OCI-M1 (cell line): Measurements from ENCODE around the gene ELFN2.
"Not testable (repeated sequence)": the region's sequence is repeated elsewhere in the genome, so short reads cannot be mapped to it uniquely, and the experiment has no call there.

ENCODE experiments used
- DNase-seq: peaks from one replicate; lab custom pipeline; 2025; lab: John Stamatoyannopoulos, UW

Gene ELFN2

DNA sequence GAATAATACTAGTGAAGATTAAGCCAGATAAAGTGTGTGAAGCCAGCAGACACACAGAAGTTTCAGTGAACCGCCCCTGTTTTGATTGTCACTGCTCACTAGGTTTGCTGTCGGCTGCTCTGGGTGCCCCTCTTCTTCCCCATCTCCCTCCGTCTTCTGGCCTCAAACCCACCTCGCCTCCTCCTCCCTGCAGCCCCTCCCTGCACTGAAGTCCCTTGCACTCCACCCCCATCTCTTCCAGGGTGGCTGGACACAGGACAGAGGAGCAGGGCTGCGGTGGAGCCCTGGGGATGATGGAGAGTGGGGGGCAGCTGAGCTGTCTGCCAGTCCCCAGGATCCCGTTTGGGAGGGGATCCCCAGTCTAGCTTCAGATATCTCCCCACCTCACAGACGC is 91.5 kb downstream of the ELFN2 start:
- no peak for DNase-seq

DNA sequence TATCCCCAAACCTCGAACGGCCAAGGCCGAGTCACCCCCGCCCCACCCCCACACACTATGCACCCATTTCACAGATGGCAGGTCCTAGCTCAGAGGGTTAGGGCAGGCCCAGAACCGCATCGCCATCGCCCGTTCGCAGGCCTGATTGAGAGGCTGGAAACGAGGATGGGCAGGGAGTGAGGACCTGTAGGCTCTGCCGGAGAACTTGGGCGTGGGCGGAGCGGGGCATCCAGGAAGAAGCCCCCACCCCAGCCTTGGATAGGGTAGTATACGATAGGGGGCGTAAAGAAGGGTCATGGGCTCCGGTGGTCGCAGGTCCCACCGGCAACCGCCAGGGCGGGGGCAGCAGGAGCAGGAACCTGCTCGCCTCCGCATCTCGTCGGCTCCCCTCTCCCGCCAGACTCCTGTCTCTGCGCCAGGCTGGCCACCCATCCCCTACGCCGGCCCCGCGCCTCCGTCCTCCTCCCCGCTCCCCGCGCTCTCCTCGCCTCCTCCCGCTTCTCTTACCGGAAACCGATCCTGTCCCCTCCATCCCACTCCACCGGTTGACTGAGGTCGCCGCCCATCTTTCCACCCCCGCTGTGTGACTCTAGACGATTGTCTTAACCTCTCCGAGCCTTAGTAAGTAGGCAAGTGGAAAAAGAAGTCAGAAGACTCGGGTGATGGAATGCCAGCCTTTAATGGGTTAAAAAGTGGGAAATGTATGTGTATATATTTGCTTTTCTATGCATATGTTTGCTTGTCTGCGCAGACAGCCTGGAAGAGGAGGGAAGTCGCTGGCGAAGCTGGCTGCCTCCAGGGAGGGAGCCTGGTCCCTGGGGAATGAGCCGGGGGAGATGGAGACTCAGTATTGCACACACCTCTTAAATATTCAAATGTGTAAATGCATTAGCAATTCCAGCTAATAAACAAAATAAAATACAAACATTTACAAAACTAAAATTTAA is 92.1 kb downstream of the ELFN2 start:
- DNase-seq, result no peak

DNA sequence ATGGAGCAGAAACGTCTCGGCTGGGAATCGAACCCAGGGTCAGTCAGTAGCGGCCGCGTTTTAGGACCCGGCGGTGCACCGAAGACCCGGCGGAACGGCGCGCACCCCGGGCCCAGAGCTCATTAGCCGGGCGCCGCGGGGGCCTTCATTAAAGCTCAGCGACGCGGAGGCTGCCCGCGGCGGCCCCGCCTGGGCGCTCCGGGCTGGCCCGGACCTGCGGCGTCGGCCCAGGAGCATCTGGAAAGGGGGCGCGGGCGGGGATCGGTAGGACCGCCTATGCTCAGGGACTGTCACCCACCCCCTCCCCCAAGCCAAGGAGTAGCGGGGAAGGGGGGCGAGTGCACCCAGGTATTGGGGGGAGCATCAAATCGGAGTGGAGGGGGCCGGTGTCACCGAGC is 92.8 kb downstream of the ELFN2 start:
- DNase-seq, result no peak

DNA sequence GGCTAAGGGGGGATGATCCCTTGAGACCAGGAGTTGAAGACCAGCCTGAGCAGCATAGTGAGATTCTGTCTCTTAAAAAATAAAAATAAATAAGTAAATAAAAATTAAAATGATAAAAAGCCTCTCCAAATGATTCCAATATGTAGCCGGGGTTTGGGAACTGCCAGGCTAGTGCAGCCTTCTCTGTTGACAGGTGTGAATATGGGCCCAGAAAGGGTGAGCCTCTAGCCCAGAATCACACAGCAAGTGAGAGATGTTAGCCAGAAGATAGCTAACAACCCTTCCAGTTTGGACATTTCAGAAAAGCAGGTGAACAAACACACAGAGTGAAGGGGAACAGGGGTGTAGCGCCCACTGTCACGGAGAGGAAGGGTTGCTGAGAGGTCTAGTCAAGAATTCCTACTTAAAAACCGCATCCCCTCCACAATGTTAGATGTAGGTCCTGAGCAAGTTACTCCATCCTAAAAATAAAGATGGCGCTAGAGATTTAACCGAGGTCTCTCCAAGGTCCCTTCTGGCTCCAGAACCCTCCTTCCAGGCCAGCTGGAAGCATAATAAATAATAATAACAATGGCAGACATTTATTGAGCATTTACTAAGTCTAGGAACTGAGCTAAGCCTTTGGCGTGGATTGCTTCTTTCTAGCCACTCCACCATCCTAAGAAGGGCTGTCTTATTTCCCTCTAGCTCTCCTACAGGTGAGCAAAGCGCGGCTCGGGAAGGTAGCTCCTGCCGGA is 93.4 kb downstream of the ELFN2 start:
- no peak for DNase-seq

DNA sequence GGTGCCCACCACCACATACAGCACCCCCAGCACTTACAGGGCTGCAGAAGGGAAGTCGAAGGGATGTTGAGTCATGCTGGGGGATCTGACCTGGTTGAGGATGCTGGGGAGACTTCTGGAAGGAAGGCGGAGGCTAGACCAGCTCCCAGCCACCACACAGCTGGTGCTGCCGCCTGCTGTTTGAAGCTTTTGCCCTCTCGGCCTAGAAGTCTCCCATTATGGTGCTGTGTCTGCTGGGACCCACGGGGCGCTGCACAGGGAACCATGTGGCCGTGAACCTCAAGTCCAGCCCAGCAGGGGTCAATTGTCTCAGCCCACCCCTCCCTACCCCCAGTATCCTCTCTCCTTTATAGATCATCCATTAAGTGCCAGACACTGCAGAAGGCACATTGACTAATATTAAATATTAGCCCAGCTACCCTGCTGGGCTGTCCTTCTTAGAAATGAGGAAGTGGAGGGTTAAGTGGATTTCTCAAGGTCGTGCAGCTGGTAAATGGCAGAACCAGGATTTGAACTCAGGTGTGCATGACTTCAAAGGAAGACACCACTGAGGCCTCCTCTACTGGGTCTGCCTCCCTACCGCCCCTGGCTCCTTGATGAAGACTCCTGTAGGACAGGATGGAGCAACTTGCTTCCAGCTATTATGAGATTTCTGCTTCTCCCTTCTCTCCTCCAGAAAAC is 95.3 kb downstream of the ELFN2 start:
- peak; percentile 17 for DNase-seq

DNA sequence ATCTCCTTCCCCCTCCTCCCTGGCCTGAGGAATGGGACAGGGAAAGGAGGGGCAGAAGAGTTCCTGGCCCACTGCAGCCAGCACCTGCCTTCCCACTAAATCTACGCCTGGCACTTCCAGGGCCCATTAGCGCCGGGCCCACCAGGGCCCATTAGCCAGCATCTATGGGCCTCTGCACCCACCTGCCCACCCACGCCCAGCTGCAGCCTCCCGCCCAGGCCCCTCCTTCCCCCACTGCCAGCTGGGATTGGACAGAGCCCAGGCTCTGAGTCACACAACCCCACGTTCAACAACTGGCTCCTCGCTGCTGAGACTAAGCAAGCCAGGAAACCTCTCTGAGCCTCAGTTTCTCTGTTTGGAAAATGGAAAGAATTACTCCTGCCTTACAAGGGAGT is 96.2 kb downstream of the ELFN2 start:
- DNase-seq, result no peak

DNA sequence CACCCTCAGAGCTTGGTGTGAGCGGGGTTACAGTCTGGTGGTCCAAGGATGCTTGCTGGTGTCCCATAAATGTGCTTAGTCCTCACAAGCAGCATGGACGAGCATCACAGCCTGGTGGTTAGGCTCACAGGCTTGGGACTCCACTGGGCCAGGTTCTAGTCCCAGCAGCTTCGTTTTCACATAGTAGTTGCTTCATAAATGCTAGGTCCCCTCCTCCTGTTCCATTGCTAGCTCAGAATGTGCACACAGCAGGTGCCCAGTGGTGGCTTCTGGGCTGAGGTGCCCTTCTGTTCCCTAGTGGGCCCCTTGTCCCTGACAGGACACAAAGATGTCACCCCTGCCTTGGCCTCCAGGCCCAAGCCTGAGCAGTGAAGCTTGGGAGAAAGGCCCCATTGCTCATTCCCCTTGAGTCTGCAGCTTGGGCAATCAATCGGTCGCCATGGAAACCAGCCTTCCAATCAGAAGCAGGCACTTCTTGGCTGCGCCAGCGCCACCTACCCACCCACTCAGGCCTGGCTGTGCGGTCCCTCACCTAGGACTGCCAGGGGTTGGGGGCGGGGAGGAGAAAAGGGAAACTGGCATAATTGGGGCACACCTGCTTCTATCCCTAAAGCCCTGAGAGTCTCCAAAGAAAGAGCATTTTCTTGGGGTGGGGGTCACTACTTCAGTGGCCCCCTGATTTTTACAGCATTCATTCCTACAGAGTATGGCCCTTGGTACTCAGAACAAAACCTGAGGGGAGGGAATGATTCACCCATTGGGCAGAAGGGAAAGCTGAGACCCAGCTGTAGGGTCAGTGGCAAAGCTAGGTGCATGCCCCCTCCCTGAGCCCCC is 96.9 kb downstream of the ELFN2 start:
- peak; percentile 91 for DNase-seq

DNA sequence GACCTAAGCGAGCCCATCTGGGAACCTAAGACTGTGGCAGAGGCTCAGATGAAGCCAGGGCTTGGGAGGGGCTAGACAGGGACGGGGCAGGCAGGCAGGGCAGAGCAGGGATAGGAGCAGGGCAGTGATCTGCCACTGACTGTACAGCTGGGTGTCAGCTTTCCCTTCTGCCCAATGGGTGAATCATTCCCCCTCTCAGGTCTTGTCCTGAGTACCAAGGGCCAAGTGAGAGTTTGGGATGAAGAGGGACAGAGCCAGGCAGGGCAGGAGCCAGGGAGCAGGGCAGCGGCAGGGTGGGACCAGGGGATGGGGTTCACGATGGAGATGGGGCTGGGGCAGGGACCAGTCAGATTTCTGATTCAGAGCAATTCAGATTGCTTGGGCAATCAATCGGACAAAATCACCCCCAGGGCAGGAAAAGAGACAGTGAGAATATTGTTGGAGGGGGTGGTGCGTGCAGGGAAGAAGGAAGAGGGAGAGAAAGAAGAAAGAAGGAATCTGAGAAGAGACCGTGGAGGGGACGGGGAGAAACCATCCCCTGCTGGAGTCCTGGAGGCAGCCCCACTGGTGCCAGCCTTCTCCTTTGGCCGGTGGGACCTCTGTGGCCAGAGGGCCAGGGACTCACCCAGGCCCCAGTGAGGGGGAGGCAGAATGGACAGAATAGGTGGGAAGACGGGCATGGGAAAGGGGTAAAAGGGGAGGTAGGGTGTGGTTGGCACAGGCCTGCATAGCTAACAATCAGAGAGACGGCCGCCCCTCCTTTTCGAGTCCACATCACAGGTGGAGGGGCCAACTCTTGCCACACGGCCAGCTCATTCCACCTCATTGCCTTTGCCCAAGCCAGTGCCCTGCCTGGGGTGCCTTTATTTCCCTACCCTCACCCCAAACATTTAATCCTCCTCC is 97.8 kb downstream of the ELFN2 start:
- DNase-seq, result no peak

DNA sequence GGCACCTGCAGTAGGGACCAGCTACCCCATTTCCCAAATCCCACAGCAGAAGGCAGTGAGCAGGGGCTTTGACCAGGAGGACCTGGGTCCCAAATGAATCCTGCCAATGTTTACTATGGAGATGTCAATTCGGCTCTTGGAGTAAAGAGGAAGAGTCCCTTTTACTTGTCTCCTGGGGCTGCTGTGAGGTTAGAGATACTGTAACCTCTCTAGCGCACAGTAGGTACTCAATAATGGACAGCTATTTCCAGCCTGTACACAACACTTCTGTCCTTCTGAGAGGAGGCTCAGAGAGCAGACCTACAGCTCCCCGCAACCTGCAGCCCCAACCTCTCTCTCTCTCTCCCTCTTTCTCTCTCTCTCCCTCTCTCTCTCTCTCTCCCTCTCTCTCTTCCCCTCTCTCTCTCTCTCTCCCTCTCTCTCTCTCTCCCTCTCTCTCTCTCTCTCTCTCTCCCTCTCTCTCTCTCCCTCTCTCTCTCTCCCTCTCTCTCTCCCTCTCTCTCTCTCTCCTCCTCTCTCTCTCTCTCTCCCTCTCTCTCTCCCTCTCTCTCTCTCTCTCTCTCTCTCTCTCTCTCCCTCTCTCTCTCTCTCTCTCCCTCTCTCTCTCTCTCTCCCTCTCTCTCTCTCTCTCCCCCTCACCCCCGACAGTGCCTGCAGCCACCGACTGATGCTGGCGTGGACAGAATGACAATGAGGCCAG is 98.6 kb downstream of the ELFN2 start:
- not testable (repeated sequence) for DNase-seq

DNA sequence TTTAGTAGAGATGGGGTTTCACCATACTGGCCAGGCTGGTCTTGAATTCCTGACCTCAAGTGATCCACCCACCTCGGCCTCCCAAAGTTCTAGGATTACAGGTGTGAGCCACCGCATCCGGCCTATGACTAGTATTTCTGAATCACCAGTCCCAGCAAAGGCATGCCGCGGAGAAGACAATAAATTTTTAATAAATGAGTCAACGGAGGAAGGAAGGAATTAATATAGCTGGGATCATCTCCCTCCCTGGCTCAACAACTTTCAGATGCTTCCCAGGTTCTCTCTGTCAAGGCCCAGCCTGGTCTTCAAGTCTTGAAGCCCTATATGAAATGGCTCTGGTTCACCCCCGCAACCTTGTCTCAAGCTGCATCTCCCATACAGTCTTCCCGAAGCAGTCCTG is 99.3 kb downstream of the ELFN2 start:
- DNase-seq, result no peak

DNA sequence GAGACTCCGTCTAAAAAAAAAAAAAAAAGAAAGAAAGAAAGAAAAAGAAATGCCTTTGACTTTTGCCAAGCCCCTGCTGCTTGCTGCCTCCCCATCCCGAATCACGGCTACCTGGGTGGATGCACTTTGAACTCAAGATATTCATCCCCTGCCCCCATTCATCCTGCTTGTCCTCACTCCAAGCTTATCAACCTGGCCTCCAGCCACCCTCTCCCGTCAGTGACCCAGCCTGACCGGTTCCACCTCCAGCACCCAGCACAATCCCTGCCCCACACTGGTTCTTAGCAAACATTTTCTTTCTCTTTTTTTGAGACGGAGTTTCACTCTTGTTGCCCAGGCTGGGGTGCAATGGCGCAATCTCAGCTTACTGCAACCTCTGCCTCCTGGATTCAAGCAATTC is 100.6 kb downstream of the ELFN2 start:
- DNase-seq, result no peak

DNA sequence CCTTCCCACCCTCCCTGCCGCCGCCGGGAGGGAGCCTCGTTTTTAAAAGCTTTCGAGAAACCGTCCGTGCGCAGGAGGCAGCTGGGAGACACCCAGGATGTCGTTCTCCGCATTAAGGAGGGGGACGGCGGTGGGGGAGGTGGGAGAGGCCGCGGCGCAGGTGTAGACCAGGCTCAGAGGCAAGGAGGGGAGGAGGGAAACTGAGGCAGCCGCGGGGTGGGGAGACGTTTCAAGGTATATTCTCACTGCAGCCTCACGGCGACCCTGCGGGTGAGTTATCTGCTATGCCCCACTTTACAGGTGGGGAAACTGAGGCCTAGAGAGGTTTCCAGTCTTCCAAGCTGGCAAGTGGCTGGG is 102.3 kb downstream of the ELFN2 start:
- DNase-seq, result no peak

DNA sequence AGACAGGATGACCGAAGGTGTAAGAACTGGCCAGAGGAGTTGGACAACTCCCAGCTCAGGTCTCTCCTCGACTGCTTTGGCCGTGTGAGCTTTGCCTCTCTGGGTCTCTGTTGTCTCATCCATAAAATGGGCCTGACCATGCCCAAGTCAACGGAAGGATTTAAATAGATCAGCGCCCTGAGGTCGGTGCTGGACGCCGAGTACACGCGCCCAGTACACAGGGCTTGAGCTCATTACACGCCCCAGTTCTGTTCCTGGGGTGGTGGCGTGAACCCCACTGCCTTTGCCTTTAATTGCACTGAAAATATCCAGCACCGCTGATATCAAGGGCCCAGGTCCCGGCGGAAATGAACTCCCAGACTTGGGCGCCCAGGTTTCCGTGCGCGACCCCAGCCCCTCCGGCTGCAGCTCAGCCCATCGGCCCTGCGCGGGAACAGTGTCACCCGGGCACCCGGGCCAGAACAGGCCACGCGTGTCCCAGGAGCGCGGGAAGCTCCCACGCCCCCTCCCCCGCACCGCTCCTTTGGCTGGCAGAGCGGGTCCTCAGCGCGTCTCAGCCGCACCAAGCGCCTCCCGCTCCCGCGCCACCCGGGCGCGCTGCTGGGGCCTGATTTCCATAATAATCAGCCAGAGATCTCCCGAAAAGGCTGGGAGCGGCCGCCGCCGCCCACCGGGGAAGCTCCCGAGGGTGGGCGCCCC is 102.8 kb downstream of the ELFN2 start:
- no peak for DNase-seq

DNA sequence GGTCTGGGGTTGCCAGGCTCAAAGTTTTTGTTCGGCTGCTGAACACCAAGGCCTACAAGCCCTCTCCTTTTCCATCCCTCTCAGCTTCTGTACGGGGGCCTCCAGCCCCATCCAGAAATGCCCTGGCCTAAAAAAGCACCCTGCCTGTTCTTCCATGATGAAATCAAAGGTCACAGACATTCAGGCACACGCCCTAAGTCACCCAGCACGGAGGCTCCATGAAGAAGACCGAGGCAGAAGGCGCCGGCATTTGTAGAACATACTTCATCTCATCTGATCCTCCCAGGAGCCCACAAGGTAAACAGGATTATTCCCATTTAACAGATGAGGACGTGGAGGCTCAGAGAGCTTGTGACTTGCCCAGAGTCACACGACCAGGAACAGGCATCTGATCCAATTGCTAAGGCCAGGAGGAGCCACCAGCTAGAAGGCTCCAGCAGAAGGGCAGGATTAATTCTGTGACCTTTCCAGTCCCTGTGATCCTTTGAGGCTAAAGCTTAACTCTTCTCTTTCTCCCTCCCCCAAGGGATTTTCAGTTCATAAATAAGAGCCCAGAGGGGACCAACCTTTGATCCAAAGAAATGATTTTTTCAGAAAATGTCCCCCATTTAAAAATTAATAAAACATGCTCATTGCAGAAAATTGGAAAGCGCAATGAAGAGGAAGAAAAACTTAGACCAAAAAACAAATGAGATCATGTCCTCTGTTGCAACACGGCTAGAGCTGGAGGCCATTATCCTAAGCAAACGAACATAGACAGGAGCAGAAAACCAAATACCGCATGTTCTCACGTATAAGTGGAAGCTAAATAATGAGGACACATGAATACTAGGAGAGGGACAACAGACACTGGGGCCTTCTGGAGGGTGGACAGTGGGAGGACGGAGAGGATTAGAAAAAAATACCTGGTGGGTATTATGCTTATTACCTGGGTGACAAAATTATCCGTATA is 106.3 kb downstream of the ELFN2 start:
- DNase-seq, result no peak

DNA sequence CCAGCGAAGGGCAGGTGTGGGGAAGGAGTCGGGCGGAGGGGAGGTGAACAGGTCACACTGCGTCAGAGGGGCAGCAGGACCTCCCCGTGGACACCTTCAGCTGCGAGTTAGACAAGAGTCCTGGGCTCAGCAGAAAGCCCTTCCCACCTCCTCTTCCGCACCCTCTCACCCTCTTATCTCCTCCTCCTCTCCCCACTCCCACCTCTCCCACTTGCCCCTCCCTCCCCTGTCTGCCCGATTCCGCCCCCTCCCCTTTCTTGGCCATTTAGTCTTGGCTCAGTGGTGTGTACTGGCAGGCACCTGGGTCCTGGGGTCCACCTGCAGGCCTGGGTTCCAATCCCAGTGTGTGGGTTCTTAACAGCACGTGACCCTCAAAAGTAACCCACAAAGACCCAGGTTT is 107.8 kb downstream of the ELFN2 start:
- no peak for DNase-seq

DNA sequence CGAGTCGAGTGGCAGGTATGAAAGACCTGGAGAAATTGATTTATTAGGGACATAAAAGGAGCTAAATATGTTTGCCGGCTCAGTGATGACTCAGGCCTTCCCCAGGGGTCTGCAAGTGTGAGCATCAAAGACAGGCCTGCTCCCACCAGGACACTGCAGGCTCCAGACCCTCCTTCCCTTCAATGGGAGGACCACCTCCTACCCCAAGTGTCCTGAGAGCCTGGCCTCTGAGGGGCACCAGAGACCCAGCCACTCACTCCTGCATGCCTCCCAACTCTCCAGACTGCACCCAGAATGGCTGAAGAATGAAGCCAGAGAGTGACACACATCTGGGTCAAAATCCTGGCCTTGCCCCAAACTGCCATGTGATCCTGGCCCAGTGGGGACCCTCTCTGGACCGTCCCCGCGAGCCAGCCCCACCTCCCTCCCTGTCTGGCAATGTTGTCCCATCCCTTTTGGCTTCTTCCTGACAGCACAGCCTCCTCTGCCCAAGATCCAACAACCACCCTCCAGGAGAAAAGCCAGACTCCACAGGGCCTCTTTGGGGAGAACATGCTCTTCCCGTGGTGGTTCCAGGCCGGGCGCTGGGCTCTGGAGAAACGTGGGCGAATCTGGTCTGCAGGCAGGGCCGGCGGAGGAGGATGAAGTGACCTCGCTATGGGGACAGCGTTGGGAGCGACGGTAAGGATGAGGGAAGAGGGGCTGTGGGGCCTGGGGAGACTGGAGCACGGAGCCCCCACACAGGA is 108.7 kb downstream of the ELFN2 start:
- no peak for DNase-seq
